GM21825 (cell line): ENCODE results near the gene ADCK2.
"Not testable (repeated sequence)": the region's sequence is repeated elsewhere in the genome, so short reads cannot be mapped to it uniquely, and the experiment has no call there.

Source experiments
- ATAC-seq: cut with Tn5 transposase; IDR thresholded peaks from one replicate; pipeline ENCODE4 v1.9.1; 2021; ENCODE audit warnings: mild to moderate bottlenecking, moderate library complexity; ENCODE audit not compliant: unreplicated experiment

ADCK2 gene

DNA sequence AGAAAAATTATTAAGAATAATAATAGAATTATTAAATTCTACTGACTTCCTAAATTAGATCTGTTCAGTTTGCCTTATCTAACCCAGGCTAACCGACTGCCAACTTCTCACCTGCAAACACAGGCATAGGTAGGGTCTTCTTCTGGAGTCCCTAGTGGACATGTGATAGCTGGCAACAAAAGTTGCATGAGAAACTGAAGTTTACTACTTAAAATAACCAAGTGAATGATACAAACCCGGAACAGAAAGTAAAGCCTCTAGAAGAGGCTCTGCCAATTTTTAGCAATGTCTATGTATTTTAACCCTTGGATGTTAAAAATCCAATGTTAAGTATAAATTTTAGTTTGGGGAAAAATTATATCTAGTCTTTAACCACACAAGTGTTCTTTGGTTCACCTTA is 61.4 kb downstream of the ADCK2 start:
- ATAC-seq = no peak

DNA sequence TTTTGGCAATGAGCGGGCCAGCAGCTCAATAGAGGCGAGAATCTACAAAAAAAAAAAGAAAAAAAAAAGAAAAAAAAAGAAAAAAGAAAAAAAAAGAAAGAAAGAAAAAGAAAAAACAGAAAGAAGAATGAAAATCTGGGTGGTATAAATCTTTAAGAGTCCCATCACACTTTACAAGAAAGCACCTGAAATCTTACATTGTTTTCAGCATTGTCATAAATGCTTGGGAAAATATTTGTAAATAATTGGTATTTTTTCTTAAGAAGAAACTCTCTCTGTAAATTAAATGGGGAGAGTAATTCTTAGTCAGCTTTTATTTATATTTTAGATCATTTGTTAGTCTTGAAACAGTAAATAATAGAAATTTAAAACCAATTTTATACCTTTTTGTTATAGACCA is 62.0 kb downstream of the ADCK2 start:
- ATAC-seq = no peak

DNA sequence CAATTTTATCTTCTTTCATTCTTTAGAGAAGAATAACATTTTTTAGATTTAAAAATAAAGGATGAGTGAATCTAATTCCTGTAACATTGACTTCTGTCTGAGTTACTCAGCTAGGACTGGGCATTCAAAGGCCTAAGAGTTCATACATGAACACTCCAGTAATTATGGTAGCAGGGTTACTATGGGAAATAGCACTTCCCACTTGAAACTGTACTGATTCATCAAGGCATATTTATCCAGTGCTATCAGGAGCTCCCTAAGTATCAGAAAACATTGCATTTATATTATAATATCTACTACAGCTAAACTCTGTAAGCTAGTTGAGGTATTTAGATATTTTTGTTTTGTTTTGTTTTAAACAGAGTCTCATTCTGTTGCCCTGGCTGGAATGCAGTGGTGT is 65.5 kb downstream of the ADCK2 start:
- no peak for ATAC-seq

DNA sequence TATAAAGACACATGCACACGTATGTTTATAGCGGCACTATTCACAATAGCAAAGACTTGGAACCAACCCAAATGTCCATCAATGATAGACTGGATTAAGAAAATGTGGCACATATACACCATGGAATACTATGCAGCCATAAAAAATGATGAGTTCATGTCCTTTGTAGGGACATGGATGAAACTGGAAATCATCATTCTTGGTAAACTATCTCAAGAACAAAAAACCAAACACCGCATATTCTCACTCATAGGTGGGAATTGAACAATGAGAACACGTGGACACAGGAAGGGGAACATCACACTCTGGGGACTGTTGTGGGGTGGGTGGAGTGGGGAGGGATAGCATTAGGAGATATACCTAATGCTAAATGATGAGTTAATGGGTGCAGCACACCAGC is 70.5 kb downstream of the ADCK2 start:
- not testable (repeated sequence) for ATAC-seq

DNA sequence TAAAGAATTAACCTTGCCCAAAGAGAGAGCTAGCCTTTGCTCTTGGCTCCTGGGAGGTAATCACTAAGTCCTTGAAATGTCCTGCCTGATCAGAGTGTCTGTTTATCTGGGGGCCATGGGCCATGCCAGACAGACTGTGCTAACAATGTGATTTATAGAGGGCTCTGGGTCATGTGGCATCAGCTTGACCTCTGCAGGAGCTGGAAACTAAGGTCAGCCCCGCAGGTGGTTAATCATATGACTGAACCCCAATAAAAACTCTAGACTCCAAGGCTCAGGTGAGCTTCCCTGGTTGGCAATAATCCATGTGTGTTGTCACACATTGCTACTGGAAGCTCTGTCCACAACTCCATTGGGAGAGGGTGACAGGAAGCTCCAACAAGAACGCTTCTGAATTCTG is 71.3 kb downstream of the ADCK2 start:
- ATAC-seq = no peak
